Loucy (cell line): ENCODE data around the gene ITM2B.
"Not testable (repeated sequence)": the region's sequence is repeated elsewhere in the genome, so short reads cannot be mapped to it uniquely, and the experiment has no call there.

Experiments
- H2AFZ ChIP-seq: fragments of 200-600 bp; sonication (generic); 2 replicates; pipeline ENCODE4 v1.6.0; 2016; ENCODE audit warnings: antibody characterized with exemption, mild to moderate bottlenecking, low read length, moderate library complexity
- H3F3A ChIP-seq: fragments of 200-600 bp; 2 replicates; pipeline ENCODE4 v1.6.0; 2016; ENCODE audit warnings: antibody characterized with exemption, low read depth, mild to moderate bottlenecking
- H3K27me3 ChIP-seq: fragments of 200-600 bp; sonication (generic); 2 replicates; pipeline ENCODE4 v1.6.1; 2014; ENCODE audit warnings: low read length, mild to moderate bottlenecking; ENCODE audit not compliant: insufficient read depth, poor library complexity, severe bottlenecking
- H3K36me3 ChIP-seq: fragments of 200-600 bp; sonication (generic); 2 replicates; pipeline ENCODE4 v1.6.1; 2016; ENCODE audit warnings: low read length; ENCODE audit not compliant: insufficient read depth
- H3K4me1 ChIP-seq: fragments of 200-600 bp; sonication (generic); 2 replicates; pipeline ENCODE4 v1.5.1; 2014; ENCODE audit warnings: low read length, mild to moderate bottlenecking; ENCODE audit not compliant: insufficient read depth, poor library complexity, severe bottlenecking
- H3K4me2 ChIP-seq: fragments of 200-600 bp; sonication (generic); 2 replicates; pipeline ENCODE4 v1.6.0; 2014; ENCODE audit warnings: antibody characterized with exemption, low read length, low read depth, mild to moderate bottlenecking; ENCODE audit not compliant: poor library complexity, severe bottlenecking
- H3K4me3 ChIP-seq: fragments of 200-600 bp; sonication (generic); 2 replicates; pipeline ENCODE4 v1.5.1; 2014; ENCODE audit warnings: low read length, mild to moderate bottlenecking, mixed read lengths; ENCODE audit not compliant: poor library complexity, severe bottlenecking
- H3K79me2 ChIP-seq: fragments of 200-600 bp; sonication (generic); 2 replicates; pipeline ENCODE4 v1.6.1; 2014; ENCODE audit warnings: low read length; ENCODE audit not compliant: insufficient read depth
- H3K9ac ChIP-seq: fragments of 200-600 bp; sonication (generic); 2 replicates; pipeline ENCODE4 v1.6.0; 2014; ENCODE audit warnings: mild to moderate bottlenecking, low read depth, low read length, moderate library complexity; ENCODE audit not compliant: poor library complexity, severe bottlenecking
- H3K9me2 ChIP-seq: fragments of 200-600 bp; sonication (generic); replicated peaks from 2 replicates; pipeline ENCODE4 v1.6.1; 2016; ENCODE audit warnings: low read depth, low read length, mixed read lengths
- H3K9me3 ChIP-seq: fragments of 200-600 bp; sonication (generic); 2 replicates; pipeline ENCODE4 v1.6.1; 2014; ENCODE audit warnings: mild to moderate bottlenecking, antibody characterized with exemption, low read length, low read depth; ENCODE audit not compliant: insufficient read depth
- H4K20me1 ChIP-seq: fragments of 200-600 bp; sonication (generic); 2 replicates; pipeline ENCODE4 v1.6.0; 2014; ENCODE audit warnings: antibody characterized with exemption, low read length, mild to moderate bottlenecking; ENCODE audit not compliant: insufficient read depth, poor library complexity, severe bottlenecking
- CTCF ChIP-seq: fragments of 200-600 bp; sonication (generic); conservative IDR thresholded peaks from 2 replicates; pipeline ENCODE4 v1.5.1; 2014; ENCODE audit warnings: mild to moderate bottlenecking, antibody characterized with exemption, low read length
- EZH2phosphoT487 ChIP-seq: fragments of 200-600 bp; IDR thresholded peaks from 2 replicates; pipeline ENCODE4 v1.6.1; 2018; ENCODE audit warnings: antibody characterized with exemption, mild to moderate bottlenecking, moderate library complexity, borderline replicate concordance

The ITM2B gene

GRCh38 chr13:48214519-48215121, 18.4 kb upstream of the ITM2B start:
- H3K9me3 ChIP-seq: no peaks in the 10 kb centered on the region
- no peaks in the 10 kb centered on the region for H4K20me1 ChIP-seq
- H3K9me2 ChIP-seq: no peaks in the 10 kb centered on the region
- H3K4me1 ChIP-seq: peaks cover 8% of the 10 kb centered on the region
- H3K79me2 ChIP-seq: no peaks in the 10 kb centered on the region
- TF ChIP-seq EZH2phosphoT487 (no peak), CTCF (no peak)
- H3K4me2 ChIP-seq: no peak overlapping the region
- no peaks in the 10 kb centered on the region for H3K27me3 ChIP-seq
- no peak overlapping the region for H3K9ac ChIP-seq
- H3K4me3 ChIP-seq: no peak overlapping the region
- H2AFZ ChIP-seq: no peak overlapping the region
- peaks cover 1% of the 10 kb centered on the region; the same call in 1 of the 2 replicates for H3F3A ChIP-seq
- no peaks in the 10 kb centered on the region for H3K36me3 ChIP-seq

GRCh38 chr13:48215511-48216203, 17.3 kb upstream of the ITM2B start:
- H3K9ac ChIP-seq, H3K4me3 ChIP-seq, H3K27me3 ChIP-seq, H3K36me3 ChIP-seq, H4K20me1 ChIP-seq, H3K4me2 ChIP-seq, H3K9me3 ChIP-seq, H3K79me2 ChIP-seq, H3K9me2 ChIP-seq, H2AFZ ChIP-seq, H3F3A ChIP-seq: not testable (repeated sequence)
- H3K4me1 ChIP-seq: peaks cover 18% of the 10 kb centered on the region

- Histone ChIP-seq H3K9ac (no peak overlapping the region), H3K9me3 (no peaks in the 10 kb centered on the region), H4K20me1 (no peaks in the 10 kb centered on the region), H3K36me3 (no peaks in the 10 kb centered on the region), H3F3A (peaks cover 3% of the 10 kb centered on the region; the same call in 1 of the 2 replicates), H3K4me3 (no peak overlapping the region), H3K4me1 (peaks cover 24% of the 10 kb centered on the region), H3K27me3 (no peaks in the 10 kb centered on the region), H2AFZ (no peak overlapping the region), H3K79me2 (no peaks in the 10 kb centered on the region), H3K4me2 (no peak overlapping the region), H3K9me2 (no peaks in the 10 kb centered on the region)
- no peak for TF ChIP-seq CTCF
- no peak for TF ChIP-seq EZH2phosphoT487
Measured at GRCh38 chr13:48216204-48216711, 16.7 kb upstream of the ITM2B start.
